Peyer's patch (tissue), 4 donors: ENCODE results near the gene GPR158. TPM values are rescaled to one million over a fixed set of nuclear protein-coding genes. Genes with fewer than 3 reads are reported as not detected.

ENCODE experiments used
- DNase-seq, 3 donors: peaks; one replicate each; pipeline ENCODE4 v3.0.0-alpha.2; 2017 to 2019
- H3K27ac ChIP-seq, 4 donors: fragments of 200-600 bp; sonication (generic); one replicate each; pipeline ENCODE4 v1.5.1; 2016 to 2019
- H3K27me3 ChIP-seq, 2 donors: fragments of 200-600 bp; sonication (generic); one replicate each; pipeline ENCODE4 v1.5.1; 2019
- H3K36me3 ChIP-seq, 3 donors: fragments of 200-600 bp; sonication (generic); one replicate each; pipeline ENCODE4 v1.5.1; 2016 to 2019
- H3K4me1 ChIP-seq, 4 donors: fragments of 200-600 bp; sonication (generic); one replicate each; pipeline ENCODE4 v1.5.1; 2016 to 2019
- H3K4me3 ChIP-seq, 4 donors: fragments of 200-600 bp; sonication (generic); 1 replicate in 3 of 4; 2 replicates in 1 of 4; pipeline ENCODE4 v1.5.1; 2016 to 2019; ENCODE audit warnings: mild to moderate bottlenecking in 1 of 4
- H3K9me3 ChIP-seq, 4 donors: fragments of 200-600 bp; sonication (generic); one replicate each; pipeline ENCODE4 v1.5.1; 2016 to 2019; ENCODE audit warnings: mild to moderate bottlenecking in 1 of 4
- CTCF ChIP-seq, 6 experiments: fragments of 450-650 bp in 4 of 6; fragments of 200-600 bp in 2 of 6; sonication (generic) in 1 of 6; IDR thresholded peaks; one replicate each; pipeline ENCODE4 v1.5.1; 2017 to 2019; ENCODE audit warnings: antibody characterized with exemption in 6 of 6, mild to moderate bottlenecking in 3 of 6, moderate library complexity in 1 of 6
- POLR2A ChIP-seq, 2 donors: fragments of 450-650 bp; IDR thresholded peaks; one replicate each; pipeline ENCODE4 v1.5.1; 2017; ENCODE audit warnings: antibody characterized with exemption in 2 of 2, mild to moderate bottlenecking in 2 of 2, moderate library complexity in 2 of 2
- total RNA-seq, 4 donors: library from RNA; depleted of rRNA; stranded (reverse); fragments of >200 nt; gene quantifications; one replicate each; pipeline ENCODE4 v1.1.0, GENCODE V29; 2016

GPR158 gene
- total RNA-seq, 4 donors from 2014 or later: under 0.01 to 0.28 (median 0.27) TPM; not detected in 1

DNA sequence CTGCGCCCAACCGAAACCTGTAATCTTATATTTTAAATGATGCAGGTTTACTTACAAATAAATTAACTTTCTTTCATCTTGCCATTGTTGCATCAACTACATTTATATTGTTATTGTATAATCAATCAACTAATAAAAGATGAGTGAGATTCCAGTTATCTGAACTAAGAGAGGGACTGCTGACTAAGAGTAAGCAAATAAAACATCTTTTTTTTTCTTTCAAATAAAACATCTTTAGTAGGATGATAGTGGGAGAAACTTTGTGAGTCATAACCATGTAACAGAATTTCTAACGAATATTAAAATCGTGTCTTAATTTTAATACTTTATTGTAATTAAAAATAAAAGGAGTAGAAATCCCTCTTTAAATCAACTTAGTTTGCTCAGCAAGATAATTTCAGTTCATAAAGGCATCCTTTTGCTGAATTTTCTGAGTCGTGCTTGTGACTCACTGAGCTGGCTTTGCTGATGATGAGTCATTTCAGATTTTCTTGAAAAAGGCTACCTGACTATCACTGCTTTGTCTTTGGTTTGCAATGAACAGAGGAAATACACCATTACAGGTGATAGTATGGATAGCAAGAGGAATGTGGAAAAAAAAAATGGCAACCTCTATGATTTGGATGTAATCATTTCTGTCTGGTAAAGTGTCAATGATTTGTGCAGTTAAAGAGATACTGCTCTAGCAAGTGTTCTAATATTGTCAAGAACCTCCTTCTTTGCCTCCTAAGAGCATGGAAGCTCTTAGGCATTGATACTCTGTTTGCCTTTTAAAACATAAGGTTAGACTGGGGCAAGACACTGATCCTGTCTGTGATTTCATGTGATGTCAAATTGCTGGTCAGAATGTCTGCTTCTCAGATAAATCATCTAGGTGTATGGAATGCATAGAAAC is 119.5 kb downstream of the GPR158 start:
- Histone ChIP-seq H3K27me3 (no peaks in the 10 kb centered on the region), H3K36me3 (no peaks in the 10 kb centered on the region), H3K9me3 (no peaks in the 10 kb centered on the region), H3K27ac (no peak overlapping the region), H3K4me3 (no peak overlapping the region), H3K4me1 (no peaks in the 10 kb centered on the region)
- no peak for DNase-seq
- TF ChIP-seq CTCF (IDR thresholded peaks at IDR 0.05) (no peak), POLR2A (IDR thresholded peaks at IDR 0.05) (no peak)

DNA sequence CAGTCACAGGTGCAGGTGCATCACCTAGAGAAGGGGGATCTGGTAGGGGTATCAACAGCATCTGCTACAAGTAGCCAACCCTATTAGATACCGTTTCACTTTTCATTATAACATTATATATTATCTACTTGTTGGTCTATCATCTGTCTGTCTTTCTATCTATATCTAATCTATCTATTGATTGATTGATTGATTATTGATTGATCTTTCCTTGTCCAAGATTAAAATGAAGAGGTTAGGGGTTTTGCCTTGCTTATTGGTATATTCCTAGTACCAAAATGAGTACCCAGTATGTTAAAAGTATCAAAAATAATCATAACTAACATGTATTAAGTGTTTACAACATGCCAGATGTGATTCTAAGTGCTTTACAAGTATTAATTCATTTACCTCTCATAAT is 121.5 kb downstream of the GPR158 start:
- no peak overlapping the region for H3K27ac ChIP-seq
- TF ChIP-seq CTCF (IDR thresholded peaks at IDR 0.05) (no peak), POLR2A (IDR thresholded peaks at IDR 0.05) (no peak)
- no peaks in the 10 kb centered on the region for H3K36me3 ChIP-seq
- no peaks in the 10 kb centered on the region for H3K27me3 ChIP-seq
- no peaks in the 10 kb centered on the region for H3K9me3 ChIP-seq
- H3K4me1 ChIP-seq: no peaks in the 10 kb centered on the region
- no peak overlapping the region for H3K4me3 ChIP-seq
- no peak for DNase-seq

GRCh38 chr10:25297466-25297865 is 122.7 kb downstream of the GPR158 start:
- H3K27ac ChIP-seq: no peak overlapping the region
- no peaks in the 10 kb centered on the region for H3K36me3 ChIP-seq
- no peak for TF ChIP-seq POLR2A (IDR thresholded peaks at IDR 0.05)
- no peak for TF ChIP-seq CTCF (IDR thresholded peaks at IDR 0.05)
- no peaks in the 10 kb centered on the region for H3K27me3 ChIP-seq
- no peak overlapping the region for H3K4me3 ChIP-seq
- H3K9me3 ChIP-seq: no peaks in the 10 kb centered on the region
- no peak for DNase-seq
- no peaks in the 10 kb centered on the region for H3K4me1 ChIP-seq

DNA sequence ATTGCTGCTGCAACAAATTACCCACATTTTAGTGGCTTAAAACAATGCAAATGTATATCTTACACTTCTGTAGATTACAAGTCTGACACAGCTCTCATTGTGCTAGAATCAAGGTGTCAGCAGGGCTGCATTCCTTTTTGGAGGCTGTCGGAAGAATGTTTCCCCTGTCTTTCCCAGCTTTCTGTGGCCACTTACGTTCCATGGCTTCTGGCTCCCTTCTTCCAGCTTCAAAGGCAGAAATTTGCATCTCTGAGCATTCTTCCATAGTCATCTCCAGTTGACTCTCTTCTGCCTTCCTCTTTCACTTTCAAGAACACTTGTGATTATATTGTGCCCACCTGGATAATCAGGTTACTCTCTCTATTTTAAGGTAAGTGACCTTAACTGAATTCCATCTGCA is 125.3 kb downstream of the GPR158 start:
- no peaks in the 10 kb centered on the region for H3K4me1 ChIP-seq
- no peaks in the 10 kb centered on the region for H3K27me3 ChIP-seq
- no peak for TF ChIP-seq POLR2A (IDR thresholded peaks at IDR 0.05)
- no peak for TF ChIP-seq CTCF (IDR thresholded peaks at IDR 0.05)
- no peaks in the 10 kb centered on the region for H3K9me3 ChIP-seq
- no peaks in the 10 kb centered on the region for H3K36me3 ChIP-seq
- H3K4me3 ChIP-seq: no peak overlapping the region
- H3K27ac ChIP-seq: no peak overlapping the region
- no peak for DNase-seq

- Histone ChIP-seq H3K27ac (no peak overlapping the region), H3K36me3 (no peaks in the 10 kb centered on the region), H3K9me3 (no peaks in the 10 kb centered on the region), H3K4me1 (no peaks in the 10 kb centered on the region), H3K27me3 (no peaks in the 10 kb centered on the region), H3K4me3 (no peak overlapping the region)
- TF ChIP-seq POLR2A (IDR thresholded peaks at IDR 0.05): no peak
- TF ChIP-seq CTCF (IDR thresholded peaks at IDR 0.05): no peak
- no peak for DNase-seq
Observed at GRCh38 chr10:25304606-25305005, 129.8 kb downstream of the GPR158 start.
